HG03095 (cell line): ENCODE data around the gene LHFPL3.
"Not testable (repeated sequence)": the region's sequence is repeated elsewhere in the genome, so short reads cannot be mapped to it uniquely, and the experiment has no call there.

Experiments
- ATAC-seq: cut with Tn5 transposase; IDR thresholded peaks from one replicate; pipeline ENCODE4 v1.9.1; 2021; ENCODE audit warnings: moderate library complexity; ENCODE audit not compliant: unreplicated experiment

Gene LHFPL3

DNA sequence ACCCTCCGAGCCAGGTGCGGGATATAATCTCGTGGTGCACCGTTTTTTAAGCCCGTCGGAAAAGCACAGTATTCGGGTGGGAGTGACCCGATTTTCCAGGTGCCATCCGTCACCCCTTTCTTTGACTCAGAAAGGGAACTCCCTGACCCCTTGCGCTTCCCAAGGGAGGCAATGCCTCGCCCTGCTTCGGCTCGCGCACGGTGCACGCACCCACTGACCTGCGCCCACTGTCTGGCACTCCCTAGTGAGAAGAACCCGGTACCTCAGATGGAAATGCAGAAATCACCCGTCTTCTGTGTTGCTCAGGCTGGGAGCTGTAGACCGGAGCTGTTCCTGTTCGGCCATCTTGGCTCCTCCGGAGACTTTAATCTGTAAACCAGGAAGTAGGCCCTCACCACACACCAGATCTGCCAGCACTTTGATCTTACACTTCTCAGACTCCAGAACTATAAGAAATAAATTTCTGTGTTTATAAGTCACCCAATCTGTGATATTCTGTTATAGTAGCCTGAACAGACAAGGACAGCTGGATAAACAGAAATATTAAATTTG lies 235.0 kb downstream of the LHFPL3 start:
- ATAC-seq: not testable (repeated sequence)

GRCh38 chr7:104569751-104570150 lies 241.3 kb downstream of the LHFPL3 start:
- no peak for ATAC-seq

GRCh38 chr7:104572554-104572953 lies 244.2 kb downstream of the LHFPL3 start:
- no peak for ATAC-seq

GRCh38 chr7:104584620-104585019 lies 256.2 kb downstream of the LHFPL3 start:
- ATAC-seq: no peak

GRCh38 chr7:104595591-104595990 lies 267.2 kb downstream of the LHFPL3 start:
- not testable (repeated sequence) for ATAC-seq

DNA sequence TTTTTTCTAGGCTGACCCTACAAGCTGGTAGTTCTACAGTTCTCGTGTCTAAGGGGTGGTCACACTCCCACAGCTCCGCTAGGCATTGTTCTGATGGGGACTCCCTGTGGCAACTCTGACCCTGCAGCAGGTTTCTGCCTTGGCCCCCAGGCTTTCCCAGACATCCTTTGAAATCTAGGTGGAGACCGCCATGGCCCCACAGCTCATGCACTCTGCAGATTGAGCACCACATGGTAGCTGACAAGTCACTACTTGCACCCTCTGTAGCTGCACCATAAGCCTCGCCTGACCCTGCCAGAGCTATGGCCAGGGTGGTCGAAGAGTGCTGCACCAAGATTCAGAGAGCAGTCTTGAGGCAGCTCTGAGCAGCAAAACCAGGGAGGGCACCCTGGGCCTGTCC lies 275.6 kb downstream of the LHFPL3 start:
- no peak for ATAC-seq

- ATAC-seq: no peak
Observed at GRCh38 chr7:104604706-104605105, 276.3 kb downstream of the LHFPL3 start.

DNA sequence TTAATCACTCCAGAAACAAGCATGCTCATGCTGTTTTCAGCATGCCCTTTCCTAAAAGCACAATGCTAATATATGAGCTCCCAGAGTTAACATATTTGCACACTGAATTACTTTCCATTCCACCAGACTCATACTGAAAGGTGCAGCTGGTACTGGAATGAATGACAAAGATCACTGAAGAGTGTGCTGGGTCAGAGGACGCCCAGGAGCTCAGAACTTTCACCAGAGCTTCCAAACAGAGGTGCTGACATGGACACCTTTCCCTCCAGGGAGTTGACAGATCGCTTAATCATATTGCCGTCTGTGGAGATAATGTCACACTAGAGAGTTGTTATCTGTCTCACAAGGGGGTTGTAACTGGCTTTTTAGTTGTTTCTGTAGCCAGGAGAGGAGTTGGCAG lies 292.9 kb downstream of the LHFPL3 start:
- no peak for ATAC-seq

DNA sequence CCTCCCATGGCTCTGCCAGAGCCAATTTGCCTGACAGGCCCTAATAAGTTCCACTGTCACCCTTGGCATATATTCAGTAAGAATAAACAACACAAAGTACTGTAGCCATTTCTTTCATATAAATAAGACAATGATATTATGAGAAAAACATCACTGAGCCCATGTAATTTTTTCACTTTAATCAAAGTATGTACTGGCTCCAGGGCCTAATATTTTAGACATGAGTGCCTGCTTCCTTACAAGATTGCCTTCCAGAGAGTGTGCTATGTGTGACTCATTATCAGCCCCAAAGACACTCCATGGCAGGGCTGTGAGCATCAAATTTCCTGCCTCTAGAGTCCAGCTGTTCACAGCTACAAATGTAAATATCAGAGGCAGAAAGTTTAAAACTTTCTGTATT lies 297.6 kb downstream of the LHFPL3 start:
- no peak for ATAC-seq

- no peak for ATAC-seq
Observed at GRCh38 chr7:104627516-104627915, 299.1 kb downstream of the LHFPL3 start.

- no peak for ATAC-seq
Observed at GRCh38 chr7:104628017-104628416, 299.6 kb downstream of the LHFPL3 start.

GRCh38 chr7:104629408-104629807 lies 301.0 kb downstream of the LHFPL3 start:
- ATAC-seq: no peak

GRCh38 chr7:104640506-104640905 lies 312.1 kb downstream of the LHFPL3 start:
- ATAC-seq: no peak

DNA sequence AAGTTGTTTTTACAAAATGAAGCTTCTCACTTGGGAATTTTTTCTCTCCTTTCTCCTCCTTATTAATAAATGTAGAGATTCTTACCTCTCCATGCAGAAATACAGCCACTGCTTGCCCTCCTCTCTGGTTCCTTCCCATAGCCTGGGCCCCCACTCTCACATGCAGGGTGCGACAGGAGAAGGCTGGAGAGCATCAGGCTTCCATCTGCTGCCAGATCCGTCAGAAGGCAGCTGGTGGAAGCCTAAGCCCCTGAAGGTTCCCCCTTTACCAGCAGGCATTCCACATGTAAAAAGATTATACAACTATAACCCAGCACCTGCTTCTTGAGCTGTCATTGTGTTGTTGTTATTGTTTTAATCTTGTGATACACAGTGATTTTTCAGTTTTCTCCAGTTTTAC lies 314.2 kb downstream of the LHFPL3 start:
- no peak for ATAC-seq

DNA sequence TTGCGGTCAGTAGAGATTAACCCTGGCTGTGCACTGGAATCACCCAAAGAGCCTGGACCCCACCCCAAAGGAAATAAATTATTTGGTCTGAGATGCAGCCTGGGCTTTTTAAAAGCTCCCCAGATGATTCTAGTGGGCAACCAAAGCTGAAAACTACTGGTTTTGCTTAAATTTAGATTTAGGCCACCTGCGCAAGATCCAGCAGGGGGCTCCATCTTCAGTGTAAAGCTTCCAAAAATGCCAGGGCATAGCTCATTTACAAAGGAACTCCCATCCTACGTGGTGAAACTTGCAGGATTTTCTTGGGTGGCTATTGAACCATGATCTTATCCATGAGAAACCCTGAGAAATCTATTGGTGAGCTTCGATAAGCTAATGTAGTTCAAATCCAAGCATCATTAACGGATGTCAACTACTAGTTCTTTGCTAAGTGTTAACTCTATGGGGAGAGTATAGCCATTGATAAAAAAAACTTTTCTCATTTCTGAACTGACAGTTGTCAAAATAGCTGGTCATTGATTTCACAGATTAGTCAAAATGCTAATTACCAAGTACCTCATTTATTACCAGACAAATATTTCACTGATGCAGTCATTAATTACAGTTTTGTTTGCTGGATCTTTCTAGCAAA lies 315.3 kb downstream of the LHFPL3 start:
- ATAC-seq: no peak

DNA sequence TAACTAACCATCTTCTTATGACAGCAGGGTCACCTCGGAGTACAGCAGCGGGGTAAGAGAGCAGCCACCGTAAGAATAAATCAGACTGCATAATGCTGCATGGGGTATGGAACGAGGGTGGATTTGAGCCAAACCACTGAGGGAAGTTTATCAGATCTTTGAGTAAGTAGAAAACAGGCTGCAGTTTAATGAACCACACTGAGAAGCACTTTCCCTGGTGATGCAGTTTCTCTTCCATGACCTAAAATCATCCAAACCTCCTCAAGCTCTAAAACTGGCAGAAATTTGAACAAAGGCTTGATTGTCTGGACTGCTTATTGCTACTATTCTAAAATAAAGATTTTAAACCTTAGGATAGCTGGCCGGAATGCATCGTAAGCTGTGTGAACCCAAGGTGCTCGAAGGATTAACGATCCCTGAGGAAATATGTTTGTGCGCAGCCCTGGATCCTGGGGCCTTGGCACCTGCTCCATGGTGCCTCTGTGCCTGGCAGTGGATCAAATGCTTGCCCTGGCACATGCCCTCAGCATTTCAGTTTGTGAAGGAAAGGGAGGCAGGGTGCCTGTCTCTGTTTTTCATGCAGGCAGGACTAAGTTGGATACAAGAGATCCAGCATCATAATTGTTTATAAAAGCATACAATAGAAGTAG lies 322.7 kb downstream of the LHFPL3 start:
- ATAC-seq: no peak

- ATAC-seq: no peak
Observed at GRCh38 chr7:104652434-104652833, 324.0 kb downstream of the LHFPL3 start.

DNA sequence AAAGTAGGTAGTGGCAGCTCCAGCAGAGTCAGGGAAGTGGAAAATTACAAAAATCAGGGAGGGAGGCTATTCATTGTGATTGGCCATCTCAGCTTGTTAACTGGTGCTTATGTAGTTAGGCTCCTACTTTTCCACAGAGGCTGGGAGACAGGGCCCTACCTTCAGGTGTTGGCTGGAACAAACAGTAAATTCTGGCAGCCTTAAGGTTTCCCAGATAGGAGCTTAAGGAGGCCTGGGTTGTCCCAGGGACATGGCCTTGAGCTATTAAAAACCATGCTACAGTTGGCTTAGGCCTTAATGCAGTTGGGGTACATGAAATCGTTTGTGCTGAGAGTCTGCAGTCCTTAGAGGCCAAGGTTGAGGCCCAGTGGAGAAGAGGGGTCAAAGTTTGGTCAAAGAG lies 324.5 kb downstream of the LHFPL3 start:
- no peak for ATAC-seq

DNA sequence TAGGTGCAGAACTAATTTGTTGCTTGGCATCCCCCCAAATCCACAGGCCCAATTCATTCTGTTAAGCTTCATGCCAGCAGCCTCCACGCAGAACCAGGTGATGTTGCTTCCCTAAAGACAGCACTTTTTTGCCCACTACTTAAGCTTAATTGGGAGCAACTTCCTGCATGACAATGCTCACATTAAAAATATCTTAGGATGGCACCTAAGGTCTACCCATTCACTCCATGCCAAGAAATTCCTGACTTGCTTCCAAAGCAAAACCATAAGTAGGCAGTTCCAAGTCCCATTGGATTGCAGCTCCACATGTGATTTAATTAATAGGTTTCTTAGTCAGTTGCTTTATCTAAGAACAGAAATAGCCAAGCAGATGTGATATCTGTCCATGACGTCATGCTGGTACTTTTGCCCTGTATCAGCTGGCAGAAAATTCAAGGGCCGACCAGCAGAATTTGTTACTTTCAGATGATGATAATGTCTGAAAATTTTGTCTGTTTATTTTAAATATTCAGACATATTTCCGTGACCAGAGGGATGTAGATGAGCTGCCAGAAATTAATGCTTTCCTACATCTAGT lies 325.5 kb downstream of the LHFPL3 start:
- no peak for ATAC-seq

DNA sequence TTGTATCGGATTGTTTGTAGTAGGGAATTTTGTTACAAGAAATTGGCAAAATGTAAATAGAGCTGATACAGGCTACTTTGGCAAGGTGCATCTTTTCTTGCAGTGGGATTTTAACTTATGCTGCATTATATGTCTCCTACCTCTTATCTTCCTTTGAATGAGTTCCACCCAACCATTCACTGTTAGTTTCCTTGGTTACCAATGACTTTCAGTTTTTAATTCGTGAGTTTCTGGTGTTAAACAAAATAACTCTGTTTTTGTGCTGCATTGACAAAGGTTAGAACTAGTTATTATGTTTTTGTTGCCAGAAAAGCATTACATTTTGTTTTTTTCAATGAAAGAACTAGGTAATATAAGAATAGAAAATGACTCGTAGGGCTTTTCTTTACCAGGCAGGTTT lies 327.2 kb downstream of the LHFPL3 start:
- no peak for ATAC-seq

DNA sequence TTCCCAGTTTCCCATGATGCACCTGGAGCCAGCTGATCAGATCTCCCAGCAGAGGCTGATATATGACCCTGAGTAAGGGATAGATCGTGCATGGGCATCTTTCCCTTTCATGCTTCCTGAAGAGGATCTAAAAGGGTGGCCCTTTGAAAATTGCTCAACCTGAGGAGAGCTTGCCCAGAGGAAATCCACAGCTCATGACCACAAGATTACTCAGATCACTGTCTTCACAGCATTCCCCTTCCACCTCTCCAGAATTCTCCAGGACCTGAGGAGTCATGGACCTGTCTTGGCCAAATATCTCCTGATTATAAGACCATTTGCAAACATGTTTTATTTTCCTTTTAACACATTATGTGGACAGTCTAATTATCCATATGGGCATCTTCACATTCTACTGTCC lies 328.1 kb downstream of the LHFPL3 start:
- no peak for ATAC-seq

DNA sequence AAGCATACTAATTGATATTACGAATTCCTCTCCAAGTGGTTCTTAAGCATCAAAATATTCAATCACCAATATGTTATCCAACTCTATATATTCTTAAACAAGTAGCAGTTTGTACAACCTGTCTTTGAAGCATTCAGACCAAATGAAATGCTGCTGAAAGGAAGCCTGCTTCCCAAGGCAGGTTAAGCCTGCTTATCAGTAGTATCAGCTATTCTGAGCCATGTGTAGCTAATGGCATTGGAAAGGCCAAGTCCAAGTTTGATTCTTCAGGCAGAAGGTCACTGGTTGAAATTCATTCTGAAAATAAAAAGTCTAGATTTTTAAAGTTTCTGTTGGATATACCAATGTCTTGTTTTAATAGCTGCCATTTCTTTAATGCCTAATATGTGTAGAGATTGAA lies 328.7 kb downstream of the LHFPL3 start:
- no peak for ATAC-seq
